B cell (primary cell): ENCODE data around the gene SHQ1. TPM values are rescaled to one million over a fixed set of nuclear protein-coding genes. Genes with fewer than 3 reads are reported as not detected.

Source experiments
- ATAC-seq: fragments of 200-7000 bp; cut with Tn5 transposase; one replicate; pipeline ENCODE4 v1.10.0; 2021; ENCODE audit warnings: low read depth, mild to moderate bottlenecking, moderate number of reproducible peaks, moderate library complexity
- CTCF ChIA-PET: fragments of 350-600 bp; sonication (Branson Sonifier 250); formaldehyde crosslinking; loops from one replicate; lab custom pipeline; 2021; ENCODE audit warnings: antibody characterized with exemption, inconsistent platforms; lab: Charles Lee
- POLR2A ChIA-PET: fragments of 350-600 bp; sonication (Branson Sonifier 250); formaldehyde crosslinking; loops from one replicate; lab custom pipeline; 2021; ENCODE audit warnings: antibody characterized with exemption; lab: Charles Lee
- DNase-seq: peaks from one replicate; pipeline ENCODE4 v3.0.0; 2013
- H2AFZ ChIP-seq: 2 replicates; pipeline ENCODE4 v1.6.1; 2012; ENCODE audit warnings: mild to moderate bottlenecking, low read depth, low read length; ENCODE audit not compliant: insufficient read depth, poor library complexity, severe bottlenecking
- H3K27ac ChIP-seq, 2 donors: 1 replicate in 1 of 2; 2 replicates in 1 of 2; pipeline ENCODE4 v1.5.1; 2012 to 2013; ENCODE audit warnings: low read length in 2 of 2, mild to moderate bottlenecking in 2 of 2, moderate library complexity in 1 of 2
- H3K27me3 ChIP-seq, 4 experiments: fragments of 200-600 bp in 1 of 4; sonication (generic) in 1 of 4; replicated peaks in 1 of 4; 1 replicate in 2 of 4; 2 replicates in 2 of 4; pipeline versions ENCODE4 v1.6.1 to v1.7.0; 2013 to 2016; ENCODE audit warnings: low read length in 3 of 4, mild to moderate bottlenecking in 2 of 4, mixed read lengths in 1 of 4, moderate library complexity in 1 of 4; ENCODE audit not compliant: insufficient read depth in 4 of 4, control insufficient read depth in 3 of 4; ENCODE audit errors: control extremely low read depth in 1 of 4
- H3K36me3 ChIP-seq, 2 experiments: replicated peaks in 1 of 2; 1 replicate in 1 of 2; 2 replicates in 1 of 2; pipeline versions ENCODE4 v1.6.1 to v1.7.1; 2013; ENCODE audit warnings: low read length in 1 of 2; ENCODE audit not compliant: insufficient read depth in 2 of 2, control insufficient read depth in 1 of 2; ENCODE audit errors: control extremely low read depth in 1 of 2, extremely low read depth in 1 of 2
- H3K4me1 ChIP-seq, 2 donors: fragments of 200-600 bp in 1 of 2; sonication (generic) in 1 of 2; 1 replicate in 1 of 2; 2 replicates in 1 of 2; pipeline versions ENCODE4 v1.5.1 to v1.6.1; 2013 to 2017; ENCODE audit warnings: low read length in 2 of 2; ENCODE audit not compliant: control insufficient read depth in 2 of 2, insufficient read depth in 2 of 2
- H3K4me2 ChIP-seq: replicated peaks from 2 replicates; pipeline ENCODE3; 2012; ENCODE audit warnings: mild to moderate bottlenecking, low read depth, low read length; ENCODE audit not compliant: poor library complexity, severe bottlenecking
- H3K4me3 ChIP-seq, 5 experiments: fragments of 200-600 bp in 1 of 5; sonication (generic) in 1 of 5; 1 replicate in 3 of 5; 2 replicates in 2 of 5; pipeline versions ENCODE4 v1.5.1 to v1.7.0; 2011 to 2016; ENCODE audit warnings: low read length in 4 of 5, mild to moderate bottlenecking in 4 of 5, low read depth in 2 of 5, control low read depth in 1 of 5, moderate library complexity in 1 of 5; ENCODE audit not compliant: insufficient read depth in 1 of 5; ENCODE audit errors: control extremely low read depth in 1 of 5, extremely low read depth in 1 of 5
- H3K79me2 ChIP-seq: fragments of 200-600 bp; sonication (generic); one replicate; pipeline ENCODE4 v1.6.0; 2016; ENCODE audit warnings: low read length; ENCODE audit not compliant: control insufficient read depth, insufficient read depth
- H3K9ac ChIP-seq: fragments of 200-600 bp; sonication (generic); 2 replicates; pipeline ENCODE4 v1.6.1; 2017; ENCODE audit warnings: mild to moderate bottlenecking, low read length, moderate library complexity
- H3K9me3 ChIP-seq, 3 donors: one replicate each; pipeline versions ENCODE4 v1.6.1 to v1.7.1; 2013; ENCODE audit warnings: low read length in 2 of 3; ENCODE audit not compliant: control insufficient read depth in 2 of 3, insufficient read depth in 1 of 3; ENCODE audit errors: control extremely low read depth in 1 of 3
- H4K20me1 ChIP-seq: 2 replicates; pipeline ENCODE4 v1.6.0; 2012; ENCODE audit warnings: mild to moderate bottlenecking, low read length; ENCODE audit not compliant: insufficient read depth, control insufficient read depth, poor library complexity, severe bottlenecking
- H3K27ac Mint-ChIP-seq: one replicate; pipeline ENCODE4 v1.8.0; 2021; ENCODE audit warnings: mixed read lengths
- H3K27me3 Mint-ChIP-seq: one replicate; pipeline ENCODE4 v1.8.0; 2021; ENCODE audit warnings: mixed read lengths
- H3K4me1 Mint-ChIP-seq: one replicate; pipeline ENCODE4 v1.8.0; 2021; ENCODE audit warnings: mixed read lengths
- H3K4me3 Mint-ChIP-seq: one replicate; pipeline ENCODE4 v1.8.0; 2021; ENCODE audit warnings: mixed read lengths
- H3K9me3 Mint-ChIP-seq: one replicate; pipeline ENCODE4 v1.8.0; 2022; ENCODE audit warnings: mixed read lengths; ENCODE audit not compliant: insufficient read depth
- CTCF ChIP-seq: fragments of 200-600 bp; IDR thresholded peaks from one replicate; pipeline ENCODE4 v1.8.0; 2022; ENCODE audit warnings: antibody characterized with exemption, mild to moderate bottlenecking
- EZH2 ChIP-seq: IDR thresholded peaks from 2 replicates; pipeline ENCODE4 v1.6.1; 2012; ENCODE audit warnings: borderline replicate concordance, low read depth, mild to moderate bottlenecking, moderate library complexity, low read length; ENCODE audit not compliant: insufficient read depth, poor library complexity, severe bottlenecking
- WGBS: methylation state at CpG from one replicate; pipeline ENCODE4 v1.1.5; 2013; ENCODE audit warnings: missing lambda C conversion rate; ENCODE audit not compliant: insufficient coverage; 5-methylcytosine and 5-hydroxymethylcytosine counted together
- intact Hi-C: fragments of 100-400 bp; cut with micrococcal nuclease; formaldehyde crosslinking; loops from one replicate; pipeline ENCODE4 v1.10.0; 2022
- polyA plus RNA-seq: library from polyadenylated mRNA; depleted of rRNA; stranded (reverse); fragments of >200 nt; gene quantifications from 2 replicates; pipeline ENCODE4 v1.2.3, GENCODE V29; 2012
- total RNA-seq, 2 donors: library from RNA; stranded (reverse); fragments of 120-200 nt in 1 of 2; gene quantifications; 1 replicate in 1 of 2; 2 replicates in 1 of 2; pipeline versions ENCODE4 v1.2.3 to v1.2.4, GENCODE V29; 2013 to 2022

Gene SHQ1
- total and polyA plus RNA-seq, 2 donors (not counting 1 experiment from before 2014, with no cell fraction given) = 3.6 to 32.0 TPM

DNA sequence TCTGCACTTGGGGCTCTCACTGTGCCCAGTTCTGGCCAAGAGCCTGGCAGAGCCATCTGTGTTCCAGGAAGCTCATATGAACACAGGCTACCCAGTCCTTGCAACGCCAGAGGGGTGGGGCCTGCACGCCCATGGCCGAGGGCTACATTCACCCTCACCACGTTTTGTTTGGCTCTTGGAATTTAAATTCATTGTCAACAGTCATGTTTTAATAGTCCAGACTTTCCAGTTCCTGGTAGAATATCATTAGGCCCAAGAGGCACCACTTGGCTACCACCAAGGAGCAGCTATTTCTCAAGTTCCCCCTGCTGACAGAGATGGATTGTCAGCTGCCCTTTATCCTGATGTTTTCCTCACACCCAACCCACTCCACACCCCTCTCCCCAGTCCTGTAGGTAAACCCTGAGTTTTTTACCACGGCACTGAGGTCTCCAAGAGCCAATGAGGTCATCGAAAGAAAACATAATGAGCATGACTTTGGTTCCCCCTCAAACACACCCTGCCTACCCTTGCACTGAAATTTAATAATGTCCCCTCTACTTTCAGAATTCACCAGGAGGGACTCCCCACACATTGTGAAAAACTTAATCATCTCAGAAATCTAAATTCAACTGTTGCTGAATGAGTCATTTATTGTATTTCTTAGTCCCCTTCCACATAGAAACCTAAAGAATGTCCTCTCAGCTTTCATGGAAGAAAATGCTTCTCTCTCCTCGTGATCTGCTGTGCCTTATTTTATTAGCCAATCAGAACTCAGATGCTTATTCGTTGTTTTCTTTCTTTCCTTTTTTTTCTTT lies 125.1 kb downstream of the SHQ1 start:
- H4K20me1 ChIP-seq = no peaks in the 10 kb centered on the region
- peaks cover 0 to 1% (median 0%) of the 10 kb centered on the region in 3 donors for H3K9me3 ChIP-seq
- intact Hi-C loops = no loop called here
- H3K9ac ChIP-seq = no peak overlapping the region
- H3K27me3 ChIP-seq = peaks cover 0 to 11% (median 0%) of the 10 kb centered on the region in 4 experiments
- H3K4me1 ChIP-seq = no peaks in the 10 kb centered on the region
- H3K79me2 ChIP-seq = no peaks in the 10 kb centered on the region
- POLR2A ChIA-PET = no interaction called here
- peaks cover 4% of the 10 kb centered on the region for H3K27me3 Mint-ChIP-seq
- no peak overlapping the region for H3K4me2 ChIP-seq
- no peak overlapping the region for H2AFZ ChIP-seq
- no peak overlapping the region for H3K27ac ChIP-seq
- no peak overlapping the region for H3K4me3 Mint-ChIP-seq
- 70% methylated on average over 7 of the region's 8 CpGs for WGBS
- no peak overlapping the region for H3K4me3 ChIP-seq
- H3K27ac Mint-ChIP-seq = no peak overlapping the region
- no peak for ATAC-seq
- CTCF ChIA-PET = interaction anchor here (0.7 kb wide), 1 partner anchor 94 kb away, joined by 4 read pairs; no protein-coding TSS in a partner anchor
- H3K9me3 Mint-ChIP-seq = no peaks in the 10 kb centered on the region
- no peaks in the 10 kb centered on the region for H3K4me1 Mint-ChIP-seq
- DNase-seq = no peak
- TF ChIP-seq EZH2 = no peak
- TF ChIP-seq CTCF = no peak
- H3K36me3 ChIP-seq = no peaks in the 10 kb centered on the region

DNA sequence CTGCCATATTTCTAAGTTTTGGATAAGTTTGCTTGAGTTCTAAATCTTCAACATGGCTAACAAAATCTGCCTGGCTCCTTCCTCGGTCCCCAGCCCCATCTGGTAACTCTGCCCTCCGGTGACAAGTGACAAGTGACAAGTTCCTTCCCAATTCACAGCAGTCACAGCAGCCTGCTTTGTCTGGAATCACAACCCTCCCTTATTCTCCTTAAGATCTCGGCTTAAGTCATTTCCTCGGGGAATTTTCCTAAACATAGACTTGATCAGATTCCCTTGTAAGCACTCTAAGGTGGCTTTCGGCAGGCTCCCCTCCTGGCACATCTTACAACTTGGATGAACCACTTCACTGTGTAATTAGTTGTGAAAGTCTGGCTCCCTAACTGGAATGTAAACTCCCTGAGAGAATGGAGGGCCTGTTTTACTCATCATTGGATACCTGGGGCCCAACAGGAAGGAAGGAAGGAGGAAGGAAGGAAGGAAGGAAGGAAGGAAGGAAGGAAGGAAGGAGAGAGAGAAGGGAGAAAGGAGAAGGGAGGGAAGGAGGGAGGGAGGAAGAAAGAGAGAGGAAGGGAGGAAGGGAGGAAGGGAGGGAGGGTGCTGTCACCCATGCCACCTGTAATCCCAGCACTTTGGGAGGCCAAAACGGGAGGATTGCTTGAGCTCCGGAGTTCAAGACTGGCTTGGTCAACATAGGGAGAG lies 126.4 kb downstream of the SHQ1 start:
- no peak for ATAC-seq
- no peak for DNase-seq
- Histone ChIP-seq H4K20me1 (no peaks in the 10 kb centered on the region), H3K27ac (no peak overlapping the region), H2AFZ (no peak overlapping the region), H3K9ac (no peak overlapping the region), H3K79me2 (no peaks in the 10 kb centered on the region), H3K36me3 (no peaks in the 10 kb centered on the region), H3K4me1 (no peaks in the 10 kb centered on the region), H3K27me3 (peaks cover 0 to under 1% (median 0%) of the 10 kb centered on the region in 4 experiments), H3K4me2 (no peak overlapping the region), H3K4me3 (no peak overlapping the region), H3K9me3 (peaks cover 0 to 1% (median 0%) of the 10 kb centered on the region in 3 donors)
- 25% methylated on average over 2 of the region's 7 CpGs for WGBS
- intact Hi-C loops = no loop called here
- POLR2A ChIA-PET = no interaction called here
- H3K4me1 Mint-ChIP-seq = no peaks in the 10 kb centered on the region
- H3K9me3 Mint-ChIP-seq = no peaks in the 10 kb centered on the region
- no peak overlapping the region for H3K4me3 Mint-ChIP-seq
- CTCF ChIA-PET = no interaction called here
- H3K27ac Mint-ChIP-seq = no peak overlapping the region
- H3K27me3 Mint-ChIP-seq = peaks cover 4% of the 10 kb centered on the region
- TF ChIP-seq CTCF (no peak), EZH2 (no peak)
